ENCODE data around the gene TMPRSS5. TPM values are rescaled to one million over a fixed set of nuclear protein-coding genes. Genes with fewer than 3 reads are reported as not detected.

Gene TMPRSS5
- total and polyA plus RNA-seq, 2 of the 8 experiments (the other 6 are each of a cell fraction or from before 2014, with no cell fraction given), result 0.54 to 0.78 TPM

GRCh38 chr11:113701491-113701890, 4.6 kb downstream of the TMPRSS5 start (continued):
- TF ChIP-seq SRF (IDR thresholded peaks at IDR 0.05; ENCODE audit: low read depth, low read length), result no peak
- no peak for TF ChIP-seq SIN3A (conservative IDR thresholded peaks at IDR 0.05 in 1 of 2, IDR thresholded peaks at IDR 0.05 in 1 of 2; ENCODE audit: low read depth in 1 of 2, low read length in 2 of 2)
- TF ChIP-seq FOSL1 (IDR thresholded peaks at IDR 0.05; ENCODE audit: insufficient read depth, low read depth, low read length), result no peak
- TF ChIP-seq BACH1 (IDR thresholded peaks at IDR 0.05; ENCODE audit: low read length), result no peak
